ENCODE data around the gene XKR8. TPM values are rescaled to one million over a fixed set of nuclear protein-coding genes. Genes with fewer than 3 reads are reported as not detected.

The XKR8 gene
- total and polyA plus RNA-seq, 7 donors, result 4.2 to 13.8 (median 5.4) TPM

- no peaks in the 10 kb centered on the region for H3K36me3 ChIP-seq
- no peaks in the 10 kb centered on the region for H3K9me3 ChIP-seq
- DNase-seq, result no peak
- intact Hi-C loops (cut with DNase I), result no loop called here
- no peak overlapping the region for H3K27ac ChIP-seq
- WGBS, 2 donors, result 85 to 90% methylated on average over 5 of the region's 5 CpGs
- TF ChIP-seq CTCF (IDR thresholded peaks at IDR 0.05) (no peak), POLR2A (IDR thresholded peaks at IDR 0.05) (no peak), EP300 (IDR thresholded peaks at IDR 0.05) (no peak), POLR2AphosphoS5 (IDR thresholded peaks at IDR 0.05) (no peak)
- H3K27me3 ChIP-seq, result no peaks in the 10 kb centered on the region
- H3K4me1 ChIP-seq, result peaks cover 0 to 30% (median 22%) of the 10 kb centered on the region in 4 donors
- H3K4me3 ChIP-seq, result no peak overlapping the region
Observed at GRCh38 chr1:27957655-27958054, 2.1 kb upstream of the XKR8 start.

- Histone ChIP-seq H3K4me1 (peaks cover 0 to 30% (median 22%) of the 10 kb centered on the region in 4 donors), H3K9me3 (no peaks in the 10 kb centered on the region), H3K4me3 (no peak overlapping the region), H3K27ac (peak overlapping the region in 1 of 4 donors; percentile 93), H3K27me3 (no peaks in the 10 kb centered on the region), H3K36me3 (peaks cover 0 to 4% (median 1%) of the 10 kb centered on the region in 4 donors)
- intact Hi-C loops (cut with DNase I), result no loop called here
- 93 to 97% methylated on average over 26 of the region's 26 CpGs for WGBS, 2 donors
- DNase-seq, result no peak
- TF ChIP-seq POLR2AphosphoS5 (IDR thresholded peaks at IDR 0.05) (no peak), CTCF (IDR thresholded peaks at IDR 0.05) (no peak), POLR2A (IDR thresholded peaks at IDR 0.05) (no peak), EP300 (IDR thresholded peaks at IDR 0.05) (no peak)
Observed at GRCh38 chr1:27958513-27958912, 1.3 kb upstream of the XKR8 start.

GRCh38 chr1:27960762-27961645 lies 1.2 kb downstream of the XKR8 start:
- no peak for DNase-seq
- intact Hi-C loops (cut with DNase I), result no loop called here
- peak overlapping the region; percentile 43 to 87 (median 68) for H3K4me3 ChIP-seq
- WGBS, 2 donors, result 70 to 76% methylated on average over 13 of the region's 13 CpGs
- peak overlapping the region; percentile 83 to 94 (median 92) for H3K27ac ChIP-seq
- H3K9me3 ChIP-seq, result no peaks in the 10 kb centered on the region
- peaks cover 0 to 30% (median 22%) of the 10 kb centered on the region in 4 donors for H3K4me1 ChIP-seq
- TF ChIP-seq POLR2A (IDR thresholded peaks at IDR 0.05) (no peak), CTCF (IDR thresholded peaks at IDR 0.05) (no peak), EP300 (IDR thresholded peaks at IDR 0.05) (no peak)
- H3K36me3 ChIP-seq, result peaks cover 0 to 25% (median 2%) of the 10 kb centered on the region in 4 donors
- H3K27me3 ChIP-seq, result no peaks in the 10 kb centered on the region

- Histone ChIP-seq H3K9me3 (no peaks in the 10 kb centered on the region), H3K27me3 (no peaks in the 10 kb centered on the region), H3K4me1 (peaks cover 0 to 30% (median 22%) of the 10 kb centered on the region in 4 donors), H3K27ac (peak overlapping the region in 3 of 4 donors; percentile 83 to 93 (median 90)), H3K4me3 (no peak overlapping the region), H3K36me3 (peaks cover 3 to 33% (median 6%) of the 10 kb centered on the region in 4 donors)
- intact Hi-C loops (cut with DNase I), result no loop called here
- TF ChIP-seq POLR2A (IDR thresholded peaks at IDR 0.05) (no peak), POLR2AphosphoS5 (IDR thresholded peaks at IDR 0.05) (no peak), EP300 (IDR thresholded peaks at IDR 0.05) (no peak), CTCF (IDR thresholded peaks at IDR 0.05) (no peak)
- 66 to 77% methylated on average over 4 of the region's 4 CpGs for WGBS, 2 donors
- DNase-seq, result no peak
Observed at GRCh38 chr1:27961646-27962221, 2.0 kb downstream of the XKR8 start.

All from sigmoid colon (tissue), 7 donors.